ENCODE measurements around the gene GRPEL1. TPM values are rescaled to one million over a fixed set of nuclear protein-coding genes. Genes with fewer than 3 reads are reported as not detected.

The GRPEL1 gene
- total RNA-seq, 1 donor, result 21.0 TPM

DNA sequence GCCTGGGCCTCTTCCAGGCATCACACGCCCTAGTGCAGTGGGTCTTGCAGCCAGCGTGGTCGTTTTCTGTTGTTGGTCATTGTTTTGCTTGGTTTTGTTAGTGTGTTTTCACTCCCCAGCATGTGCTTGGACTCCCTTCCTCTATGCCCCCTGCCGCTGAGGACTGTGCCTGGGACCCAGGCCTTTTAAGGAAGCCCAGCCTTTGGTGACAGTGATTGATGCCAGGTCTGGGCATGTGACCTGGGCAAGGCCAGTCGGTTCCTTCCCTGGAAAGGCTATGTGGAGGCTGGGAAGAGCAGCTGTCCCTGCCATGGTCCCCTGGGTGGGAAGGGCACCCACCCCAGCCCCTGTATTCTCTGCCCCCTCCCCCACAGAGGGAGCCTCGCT is 8.8 kb upstream of the GRPEL1 start:
- Histone ChIP-seq H3K4me1 (ENCODE audit: insufficient read depth, low read length) (no peaks in the 10 kb centered on the region), H3K79me2 (ENCODE audit: insufficient read depth, low read length) (no peaks in the 10 kb centered on the region), H2AFZ (ENCODE audit: low read length) (no peak overlapping the region), H3K36me3 (ENCODE audit: insufficient read depth, low read length) (no peaks in the 10 kb centered on the region), H3K27me3 (ENCODE audit: insufficient read depth, low read length) (peaks cover 3% of the 10 kb centered on the region), H3K4me2 (ENCODE audit: insufficient read depth, low read length) (no peak overlapping the region), H3K9me3 (ENCODE audit: low read depth, low read length) (peaks cover 2% of the 10 kb centered on the region), H3K27ac (ENCODE audit: low read depth, low read length) (no peak overlapping the region), H4K20me1 (ENCODE audit: insufficient read depth, low read length) (no peaks in the 10 kb centered on the region), H3K4me3 (ENCODE audit: insufficient read depth, low read length) (no peak overlapping the region)
- TF ChIP-seq, protein P1, sequence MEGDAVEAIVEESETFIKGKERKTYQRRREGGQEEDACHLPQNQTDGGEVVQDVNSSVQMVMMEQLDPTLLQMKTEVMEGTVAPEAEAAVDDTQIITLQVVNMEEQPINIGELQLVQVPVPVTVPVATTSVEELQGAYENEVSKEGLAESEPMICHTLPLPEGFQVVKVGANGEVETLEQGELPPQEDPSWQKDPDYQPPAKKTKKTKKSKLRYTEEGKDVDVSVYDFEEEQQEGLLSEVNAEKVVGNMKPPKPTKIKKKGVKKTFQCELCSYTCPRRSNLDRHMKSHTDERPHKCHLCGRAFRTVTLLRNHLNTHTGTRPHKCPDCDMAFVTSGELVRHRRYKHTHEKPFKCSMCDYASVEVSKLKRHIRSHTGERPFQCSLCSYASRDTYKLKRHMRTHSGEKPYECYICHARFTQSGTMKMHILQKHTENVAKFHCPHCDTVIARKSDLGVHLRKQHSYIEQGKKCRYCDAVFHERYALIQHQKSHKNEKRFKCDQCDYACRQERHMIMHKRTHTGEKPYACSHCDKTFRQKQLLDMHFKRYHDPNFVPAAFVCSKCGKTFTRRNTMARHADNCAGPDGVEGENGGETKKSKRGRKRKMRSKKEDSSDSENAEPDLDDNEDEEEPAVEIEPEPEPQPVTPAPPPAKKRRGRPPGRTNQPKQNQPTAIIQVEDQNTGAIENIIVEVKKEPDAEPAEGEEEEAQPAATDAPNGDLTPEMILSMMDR (IDR thresholded peaks at IDR 0.05; ENCODE audit: extremely low read depth, low read depth, low read length), result no peak
- DNase-seq (ENCODE audit: insufficient read length, low spot score, missing footprints), result no peak

DNA sequence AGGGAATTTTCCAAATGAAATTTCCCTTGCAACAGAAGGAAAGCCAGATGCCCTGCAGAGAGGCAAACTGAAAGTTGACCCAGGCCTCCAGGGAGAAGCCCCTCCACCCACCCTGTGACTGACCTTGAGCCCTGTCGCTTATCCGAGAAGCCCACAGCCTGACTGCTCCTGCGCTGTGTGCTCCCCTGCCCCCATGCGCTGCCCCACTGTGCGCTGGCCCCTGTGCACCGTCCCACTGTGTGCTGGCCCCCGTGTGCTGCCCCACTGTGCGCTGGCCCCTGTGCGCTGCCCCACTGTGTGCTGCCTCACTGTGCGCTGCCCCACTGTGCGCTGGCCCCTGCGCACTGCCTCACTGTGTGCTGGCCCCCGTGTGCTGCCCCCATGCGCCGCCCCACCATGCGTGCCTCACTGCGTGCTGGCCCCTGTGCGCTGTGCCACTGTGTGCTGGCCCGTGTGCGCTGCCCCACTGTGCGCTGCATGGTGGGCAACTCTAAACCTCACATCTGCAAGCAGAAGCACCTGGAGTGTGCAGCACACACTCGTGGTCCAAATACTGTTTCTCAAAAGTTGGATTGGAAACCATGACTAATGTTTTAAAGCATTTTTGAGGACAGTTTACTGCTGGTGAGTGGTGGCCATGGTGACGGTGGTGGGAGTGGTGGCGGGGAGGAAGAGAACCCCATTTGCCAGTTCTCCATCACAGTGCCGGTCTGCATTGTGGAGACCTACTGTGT is 8.3 kb upstream of the GRPEL1 start:
- Histone ChIP-seq H4K20me1 (ENCODE audit: insufficient read depth, low read length) (peaks cover 5% of the 10 kb centered on the region), H3K36me3 (ENCODE audit: insufficient read depth, low read length) (no peaks in the 10 kb centered on the region), H3K27me3 (ENCODE audit: insufficient read depth, low read length) (peaks cover 2% of the 10 kb centered on the region), H3K9me3 (ENCODE audit: low read depth, low read length) (peaks cover 2% of the 10 kb centered on the region), H3K4me3 (ENCODE audit: insufficient read depth, low read length) (no peak overlapping the region), H3K79me2 (ENCODE audit: insufficient read depth, low read length) (no peaks in the 10 kb centered on the region), H3K4me2 (ENCODE audit: insufficient read depth, low read length) (no peak overlapping the region), H2AFZ (ENCODE audit: low read length) (no peak overlapping the region), H3K27ac (ENCODE audit: low read depth, low read length) (no peak overlapping the region), H3K4me1 (ENCODE audit: insufficient read depth, low read length) (no peaks in the 10 kb centered on the region)
- peak; percentile 85 for DNase-seq (ENCODE audit: insufficient read length, low spot score, missing footprints)
- TF ChIP-seq, protein P1 (IDR thresholded peaks at IDR 0.05; ENCODE audit: extremely low read depth, low read depth, low read length), result no peak

DNA sequence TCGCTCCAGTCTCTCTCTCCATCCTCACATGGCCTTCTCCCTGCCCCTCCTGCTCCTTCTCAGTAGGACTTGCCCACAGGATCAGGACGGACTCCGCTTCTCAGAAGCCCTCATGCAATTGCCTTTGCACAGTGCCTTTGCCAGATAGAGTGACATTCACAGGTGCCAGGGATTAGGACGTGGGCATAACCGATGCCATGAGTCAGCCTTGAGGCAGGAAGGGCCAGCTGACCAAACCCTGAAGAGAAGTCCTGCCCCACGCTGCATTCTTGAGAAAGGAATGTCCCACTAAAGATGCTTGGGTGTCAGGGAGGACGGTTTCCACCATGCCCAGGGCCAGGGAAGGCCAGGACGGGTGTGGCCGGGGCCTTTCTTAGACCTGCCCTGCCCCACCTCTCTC is 6.6 kb upstream of the GRPEL1 start:
- peaks cover 4% of the 10 kb centered on the region for H3K27me3 ChIP-seq (ENCODE audit: insufficient read depth, low read length)
- H3K4me3 ChIP-seq (ENCODE audit: insufficient read depth, low read length), result no peak overlapping the region
- TF ChIP-seq, protein P1 (IDR thresholded peaks at IDR 0.05; ENCODE audit: extremely low read depth, low read depth, low read length), result no peak
- DNase-seq (ENCODE audit: insufficient read length, low spot score, missing footprints), result peak; percentile 70
- H3K27ac ChIP-seq (ENCODE audit: low read depth, low read length), result no peak overlapping the region
- H3K79me2 ChIP-seq (ENCODE audit: insufficient read depth, low read length), result no peaks in the 10 kb centered on the region
- H3K9me3 ChIP-seq (ENCODE audit: low read depth, low read length), result no peaks in the 10 kb centered on the region
- H2AFZ ChIP-seq (ENCODE audit: low read length), result no peak overlapping the region
- no peaks in the 10 kb centered on the region for H3K36me3 ChIP-seq (ENCODE audit: insufficient read depth, low read length)
- no peak overlapping the region for H3K4me2 ChIP-seq (ENCODE audit: insufficient read depth, low read length)
- H4K20me1 ChIP-seq (ENCODE audit: insufficient read depth, low read length), result peaks cover 5% of the 10 kb centered on the region
- no peaks in the 10 kb centered on the region for H3K4me1 ChIP-seq (ENCODE audit: insufficient read depth, low read length)

DNA sequence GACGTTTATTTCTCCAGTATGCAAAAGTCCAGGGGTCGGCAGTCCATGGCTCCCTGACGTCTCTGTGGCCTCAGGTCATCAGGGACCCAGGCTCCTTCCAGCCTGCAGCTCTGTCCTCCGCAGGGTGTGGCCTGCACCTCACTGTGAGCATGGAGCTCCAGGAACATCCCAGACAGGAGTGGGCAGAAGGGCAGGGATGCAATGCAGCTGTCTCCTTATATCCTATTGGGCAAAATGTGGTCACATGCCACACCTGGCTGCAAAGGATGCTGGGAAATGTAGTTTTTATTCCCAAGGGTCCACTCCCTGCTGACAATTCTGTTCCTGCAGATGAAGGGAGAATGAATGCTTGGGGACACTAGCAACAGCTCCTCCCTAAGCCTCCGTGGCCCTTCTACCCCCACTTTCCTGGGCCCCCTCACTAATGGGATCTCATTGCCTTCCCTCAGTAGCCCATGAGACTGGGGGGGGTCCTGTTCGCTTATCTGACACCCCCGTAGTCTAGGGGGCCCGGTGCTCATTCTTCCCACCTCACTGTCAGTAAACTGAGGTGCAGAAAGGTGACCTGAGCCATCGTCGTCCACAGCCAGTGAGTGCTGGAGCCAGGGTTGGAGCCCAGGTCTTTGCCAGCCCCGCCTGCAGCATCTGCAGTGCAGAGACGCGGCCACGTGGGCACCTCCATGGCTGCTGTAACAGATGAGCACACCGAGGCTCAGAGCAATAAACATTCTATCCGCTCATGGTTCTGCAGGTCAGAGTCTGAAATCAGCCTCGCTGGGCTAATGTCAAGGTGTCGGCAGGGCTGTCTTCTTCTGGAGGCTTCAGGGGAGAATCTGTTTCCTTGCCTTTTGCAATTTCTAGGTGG is 5.9 kb upstream of the GRPEL1 start:
- H3K4me3 ChIP-seq (ENCODE audit: insufficient read depth, low read length), result no peak overlapping the region
- H2AFZ ChIP-seq (ENCODE audit: low read length), result no peak overlapping the region
- peak; percentile 93 for DNase-seq (ENCODE audit: insufficient read length, low spot score, missing footprints)
- H3K9me3 ChIP-seq (ENCODE audit: low read depth, low read length), result no peaks in the 10 kb centered on the region
- no peaks in the 10 kb centered on the region for H3K4me1 ChIP-seq (ENCODE audit: insufficient read depth, low read length)
- H4K20me1 ChIP-seq (ENCODE audit: insufficient read depth, low read length), result peaks cover 5% of the 10 kb centered on the region
- H3K36me3 ChIP-seq (ENCODE audit: insufficient read depth, low read length), result no peaks in the 10 kb centered on the region
- peaks cover 4% of the 10 kb centered on the region for H3K27me3 ChIP-seq (ENCODE audit: insufficient read depth, low read length)
- H3K4me2 ChIP-seq (ENCODE audit: insufficient read depth, low read length), result no peak overlapping the region
- no peaks in the 10 kb centered on the region for H3K79me2 ChIP-seq (ENCODE audit: insufficient read depth, low read length)
- H3K27ac ChIP-seq (ENCODE audit: low read depth, low read length), result no peak overlapping the region
- TF ChIP-seq, protein P1 (IDR thresholded peaks at IDR 0.05; ENCODE audit: extremely low read depth, low read depth, low read length), result no peak
